Neural progenitor cell (in vitro differentiated cells): Measurements from ENCODE around the gene ATP6AP2.

ENCODE experiments used
- CTCF ChIP-seq: fragments of 200-600 bp; sonication (generic); IDR thresholded peaks from 2 replicates; pipeline ENCODE4 v1.5.1; 2017; ENCODE audit warnings: antibody characterized with exemption, mild to moderate bottlenecking
- EZH2 ChIP-seq: fragments of 200-600 bp; sonication (generic); IDR thresholded peaks from 2 replicates; pipeline ENCODE4 v1.6.1; 2017; ENCODE audit warnings: antibody characterized with exemption, mild to moderate bottlenecking, moderate library complexity

GRCh38 chrX:40564447-40564846 is 16.3 kb upstream of the ATP6AP2 start:
- no peak for TF ChIP-seq CTCF
- no peak for TF ChIP-seq EZH2
